Liver (tissue), 9 donors: Measurements from ENCODE around the gene MED4. TPM values are rescaled to one million over a fixed set of nuclear protein-coding genes. Genes with fewer than 3 reads are reported as not detected.

Experiments
- DNase-seq: peaks from one replicate; pipeline ENCODE4 v3.0.0-alpha.2; 2017; ENCODE audit warnings: low spot score
- H3K27ac ChIP-seq, 2 donors: one replicate each; pipeline ENCODE4 v1.7.0; 2013; ENCODE audit warnings: inconsistent platforms in 2 of 2, low read length in 2 of 2, control low read depth in 1 of 2, low read depth in 1 of 2, mild to moderate bottlenecking in 1 of 2
- H3K27me3 ChIP-seq, 4 donors: one replicate each; pipeline versions ENCODE4 v1.6.1 to v1.7.0; 2013; ENCODE audit warnings: low read length in 3 of 4, inconsistent platforms in 1 of 4, mild to moderate bottlenecking in 1 of 4, moderate library complexity in 1 of 4; ENCODE audit not compliant: control insufficient read depth in 4 of 4, insufficient read depth in 4 of 4
- H3K36me3 ChIP-seq, 4 donors: one replicate each; pipeline versions ENCODE4 v1.6.1 to v1.7.0; 2013; ENCODE audit warnings: low read length in 3 of 4, mild to moderate bottlenecking in 3 of 4, low read depth in 1 of 4, moderate library complexity in 1 of 4; ENCODE audit not compliant: control insufficient read depth in 4 of 4, insufficient read depth in 3 of 4
- H3K4me1 ChIP-seq, 4 donors: one replicate each; pipeline versions ENCODE4 v1.6.1 to v1.7.0; 2013; ENCODE audit warnings: low read length in 3 of 4, mild to moderate bottlenecking in 3 of 4, moderate library complexity in 1 of 4; ENCODE audit not compliant: control insufficient read depth in 4 of 4, insufficient read depth in 4 of 4
- H3K4me3 ChIP-seq, 3 donors: one replicate each; pipeline versions ENCODE4 v1.6.1 to v1.7.0; 2013; ENCODE audit warnings: low read length in 3 of 3, control low read depth in 1 of 3, low read depth in 1 of 3, mild to moderate bottlenecking in 1 of 3
- H3K9ac ChIP-seq, 2 donors: one replicate each; pipeline ENCODE4 v1.7.0; 2013; ENCODE audit warnings: low read length in 2 of 2, mild to moderate bottlenecking in 2 of 2, moderate library complexity in 2 of 2, control low read depth in 1 of 2, low read depth in 1 of 2
- H3K9me3 ChIP-seq, 4 donors: one replicate each; pipeline versions ENCODE4 v1.6.1 to v1.7.0; 2013; ENCODE audit warnings: low read length in 3 of 4; ENCODE audit not compliant: control insufficient read depth in 4 of 4
- ATF3 ChIP-seq: IDR thresholded peaks from 2 replicates; pipeline ENCODE4 v1.6.1; 2016; ENCODE audit warnings: antibody characterized with exemption
- CTCF ChIP-seq: fragments of 150-350 bp; IDR thresholded peaks from 2 replicates; pipeline ENCODE4 v1.5.1; 2017; ENCODE audit warnings: improper control_type of control experiment, low read depth, low read length; ENCODE audit not compliant: missing input control
- EGR1 ChIP-seq, 2 donors: IDR thresholded peaks; 2 replicates each; pipeline ENCODE4 v1.6.1; 2016 to 2018; ENCODE audit warnings: antibody characterized with exemption in 2 of 2, low read depth in 2 of 2
- FOXA1 ChIP-seq: IDR thresholded peaks from 2 replicates; pipeline ENCODE4 v1.6.1; 2016; ENCODE audit warnings: antibody characterized with exemption
- FOXA2 ChIP-seq: IDR thresholded peaks from 2 replicates; pipeline ENCODE4 v1.6.1; 2016; ENCODE audit warnings: antibody characterized with exemption
- GABPA ChIP-seq, 2 donors: IDR thresholded peaks in 1 of 2; conservative IDR thresholded peaks in 1 of 2; 2 replicates each; pipeline ENCODE4 v1.6.1; 2016; ENCODE audit warnings: antibody characterized with exemption in 2 of 2, mild to moderate bottlenecking in 1 of 2, moderate library complexity in 1 of 2
- HNF4A ChIP-seq, 2 donors: conservative IDR thresholded peaks; 2 replicates each; pipeline ENCODE4 v1.6.1; 2016; ENCODE audit warnings: antibody characterized with exemption in 2 of 2, mild to moderate bottlenecking in 2 of 2
- JUND ChIP-seq, 2 donors: IDR thresholded peaks; 2 replicates each; pipeline ENCODE4 v1.6.1; 2016; ENCODE audit warnings: antibody characterized with exemption in 2 of 2
- MAX ChIP-seq: IDR thresholded peaks from 2 replicates; pipeline ENCODE4 v1.6.1; 2016; ENCODE audit warnings: antibody characterized with exemption
- NR2F2 ChIP-seq: IDR thresholded peaks from 2 replicates; pipeline ENCODE4 v1.6.1; 2016; ENCODE audit warnings: antibody characterized with exemption
- RAD21 ChIP-seq, 2 donors: IDR thresholded peaks; 2 replicates each; pipeline ENCODE4 v1.6.1; 2016; ENCODE audit warnings: antibody characterized with exemption in 2 of 2, mild to moderate bottlenecking in 2 of 2
- REST ChIP-seq: IDR thresholded peaks from 2 replicates; pipeline ENCODE4 v1.6.1; 2016; ENCODE audit warnings: antibody characterized with exemption, mild to moderate bottlenecking
- RXRA ChIP-seq, 2 donors: IDR thresholded peaks; 2 replicates each; pipeline ENCODE4 v1.6.1; 2017 to 2018; ENCODE audit warnings: antibody characterized with exemption in 2 of 2, mild to moderate bottlenecking in 1 of 2
- SP1 ChIP-seq: IDR thresholded peaks from 2 replicates; pipeline ENCODE4 v1.6.1; 2018; ENCODE audit warnings: antibody characterized with exemption, mild to moderate bottlenecking
- TAF1 ChIP-seq: conservative IDR thresholded peaks from 2 replicates; pipeline ENCODE4 v1.6.1; 2016; ENCODE audit warnings: antibody characterized with exemption, mild to moderate bottlenecking
- YY1 ChIP-seq: IDR thresholded peaks from 2 replicates; pipeline ENCODE4 v1.6.1; 2016; ENCODE audit warnings: antibody characterized with exemption, mild to moderate bottlenecking
- ZBTB33 ChIP-seq: IDR thresholded peaks from 2 replicates; pipeline ENCODE4 v1.6.1; 2016; ENCODE audit warnings: antibody characterized with exemption
- WGBS: extraction: QIAGEN DNeasy Blood & Tissue Kit; methylation state at CpG from one replicate; pipeline ENCODE4 v1.1.7; 2013; 5-methylcytosine and 5-hydroxymethylcytosine counted together
- polyA plus RNA-seq, 2 donors: library from polyadenylated mRNA; stranded (reverse) in 1 of 2; unstranded in 1 of 2; fragments of 200-250 nt in 1 of 2; fragments of >200 nt in 1 of 2; fragmentation: Nextera tagmentation in 1 of 2; extraction: Ambion mirVana in 1 of 2; gene quantifications; one replicate each; pipeline versions ENCODE4 v1.2.1 to v1.2.3, GENCODE V29; 2013 to 2015
- total RNA-seq, 2 donors: library from RNA; depleted of rRNA; stranded (reverse); fragments of >200 nt; gene quantifications; one replicate each; pipeline ENCODE4 v1.2.3, GENCODE V29; 2014
- donor health status: healthy.
- donor health status: healthy.
- donor health status: healthy.
- donor health status: healthy.
- donor health status: healthy.

Gene MED4
- total and polyA plus RNA-seq, 4 donors: 18.2 to 32.4 (median 22.6) TPM

- Histone ChIP-seq H3K27me3 (no peaks in the 10 kb centered on the region), H3K4me3 (peak within 1 kb of the TSS; percentile 61 to 88 (median 75)), H3K9ac (peak within 1 kb of the TSS; percentile 66 to 89), H3K36me3 (peaks cover 0 to 12% (median 7%) of the 10 kb centered on the region in 4 donors), H3K9me3 (no peaks in the 10 kb centered on the region), H3K27ac (peak within 1 kb of the TSS; percentile 95 to 97), H3K4me1 (peaks cover 0 to 11% (median 10%) of the 10 kb centered on the region in 4 donors)
- WGBS: under 1% methylated on average over 82 of the region's 82 CpGs
- peak; percentile 91 for DNase-seq
- TF ChIP-seq MAX (peak; percentile 75), TAF1 (no peak), HNF4A (conservative IDR thresholded peaks at IDR 0.05) (peak; percentile 22 to 49), JUND (IDR thresholded peaks at IDR 0.05) (peak; percentile 7 to 50), GABPA (IDR thresholded peaks at IDR 0.05 in 1 of 2, conservative IDR thresholded peaks at IDR 0.05 in 1 of 2) (peak; percentile 49 to 91), ATF3 (no peak), RAD21 (IDR thresholded peaks at IDR 0.05) (peak; percentile 75 to 86), REST (peak; percentile 94), SP1 (peak; percentile 78), YY1 (peak; percentile 86), EGR1 (IDR thresholded peaks at IDR 0.05; ENCODE audit: low read depth in 2 of 2) (no peak), RXRA (IDR thresholded peaks at IDR 0.05) (peak; percentile 94 to 99), ZBTB33 (peak; percentile 88), FOXA2 (no peak), CTCF (peak; percentile 98), FOXA1 (peak; percentile 17), NR2F2 (peak; percentile 87)
These were observed 57.3 kb downstream of the MED4 start, which contains the start of gene NUDT15 for GRCh38 chr13:48037346-48038173. TSS of gene NUDT15 (plus strand) at chr13:48037726. CDS start at chr13:48037747, 21 bp downstream.
